Erythroblast (primary cell): Measurements from ENCODE around the gene GGCT.

Experiments used
- GATA1 ChIP-seq: IDR thresholded peaks from 2 replicates; pipeline ENCODE4 v1.6.1; 2011; ENCODE audit warnings: low read depth, mild to moderate bottlenecking, control low read depth, low read length, moderate library complexity
- POLR2A ChIP-seq: IDR thresholded peaks from 2 replicates; pipeline ENCODE4 v1.6.1; 2011; ENCODE audit warnings: mild to moderate bottlenecking, low read length

DNA sequence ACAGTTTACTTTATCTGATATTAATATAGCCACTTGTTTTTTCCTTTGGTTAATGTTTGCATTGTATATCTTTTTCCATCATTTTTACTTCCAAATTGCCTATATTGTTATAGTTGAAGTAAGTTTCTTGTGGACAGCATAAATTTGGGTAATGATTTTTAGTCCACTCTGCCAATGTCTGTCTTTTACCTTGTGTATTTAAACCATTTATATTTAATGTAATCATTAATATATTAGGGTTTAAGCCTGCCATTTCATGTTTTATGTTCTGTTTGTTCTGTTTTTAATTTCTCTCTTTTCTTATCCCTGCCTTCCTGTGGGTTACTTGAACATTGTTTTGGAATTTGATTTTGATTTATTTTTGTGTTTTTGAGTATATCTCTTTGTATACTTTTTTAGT, 13.2 kb downstream of the GGCT start:
- no peak for TF ChIP-seq POLR2A
- TF ChIP-seq GATA1: no peak
